HG03521 (cell line): ENCODE measurements around the gene SYCE3.
"Not testable (repeated sequence)": the region's sequence is repeated elsewhere in the genome, so short reads cannot be mapped to it uniquely, and the experiment has no call there.

Experiments
- ATAC-seq: cut with Tn5 transposase; IDR thresholded peaks from one replicate; pipeline ENCODE4 v1.9.1; 2021; ENCODE audit warnings: mild to moderate bottlenecking, moderate library complexity; ENCODE audit not compliant: unreplicated experiment

The SYCE3 gene

GRCh38 chr22:50522806-50523438 lies 39.8 kb downstream of the SYCE3 start:
- no peak for ATAC-seq

GRCh38 chr22:50522208-50522805 lies 40.4 kb downstream of the SYCE3 start:
- no peak for ATAC-seq

GRCh38 chr22:50521710-50522109 lies 41.0 kb downstream of the SYCE3 start:
- ATAC-seq = no peak

- ATAC-seq = no peak
Observed at GRCh38 chr22:50520826-50521453, 41.8 kb downstream of the SYCE3 start.

DNA sequence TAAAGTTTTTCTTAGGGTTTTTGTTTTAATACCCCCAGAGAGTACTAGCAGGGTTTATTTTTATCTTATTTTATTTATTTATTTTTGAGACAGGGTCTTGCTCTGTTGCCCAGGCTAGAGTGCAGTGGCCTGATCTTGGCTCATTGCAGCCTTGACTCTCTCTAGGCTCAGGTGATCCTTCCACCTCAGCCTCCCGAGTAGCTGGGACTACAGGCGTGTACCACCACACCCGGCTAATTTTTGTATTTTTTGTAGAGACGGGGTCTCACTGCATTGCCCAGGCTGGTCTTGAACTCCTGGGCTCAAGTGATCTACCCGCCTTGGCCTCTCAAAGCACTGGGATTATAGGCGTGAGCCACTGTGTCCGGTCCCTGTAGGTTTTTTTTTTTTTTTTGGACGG lies 42.5 kb downstream of the SYCE3 start:
- not testable (repeated sequence) for ATAC-seq

DNA sequence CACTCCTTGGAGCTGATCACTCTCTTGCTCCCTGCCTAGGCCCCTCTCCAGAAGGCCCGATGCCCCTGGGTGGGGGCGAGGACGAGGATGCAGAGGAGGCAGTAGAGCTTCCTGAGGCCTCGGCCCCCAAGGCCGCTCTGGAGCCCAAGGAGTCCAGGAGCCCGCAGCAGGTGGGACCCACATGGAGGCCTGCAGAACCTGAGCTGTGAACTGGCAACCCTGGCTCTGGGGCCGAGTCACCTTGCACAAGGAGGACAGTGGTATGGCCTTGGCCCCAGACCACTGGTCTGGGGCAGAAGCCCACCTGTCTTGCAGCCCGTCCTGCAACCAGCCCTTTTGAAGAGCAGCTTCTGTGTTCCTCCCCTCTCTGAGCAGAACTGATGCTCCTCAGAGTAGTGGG lies 43.6 kb downstream of the SYCE3 start:
- ATAC-seq = no peak

- no peak for ATAC-seq
Observed at GRCh38 chr22:50518606-50519005, 44.1 kb downstream of the SYCE3 start.

DNA sequence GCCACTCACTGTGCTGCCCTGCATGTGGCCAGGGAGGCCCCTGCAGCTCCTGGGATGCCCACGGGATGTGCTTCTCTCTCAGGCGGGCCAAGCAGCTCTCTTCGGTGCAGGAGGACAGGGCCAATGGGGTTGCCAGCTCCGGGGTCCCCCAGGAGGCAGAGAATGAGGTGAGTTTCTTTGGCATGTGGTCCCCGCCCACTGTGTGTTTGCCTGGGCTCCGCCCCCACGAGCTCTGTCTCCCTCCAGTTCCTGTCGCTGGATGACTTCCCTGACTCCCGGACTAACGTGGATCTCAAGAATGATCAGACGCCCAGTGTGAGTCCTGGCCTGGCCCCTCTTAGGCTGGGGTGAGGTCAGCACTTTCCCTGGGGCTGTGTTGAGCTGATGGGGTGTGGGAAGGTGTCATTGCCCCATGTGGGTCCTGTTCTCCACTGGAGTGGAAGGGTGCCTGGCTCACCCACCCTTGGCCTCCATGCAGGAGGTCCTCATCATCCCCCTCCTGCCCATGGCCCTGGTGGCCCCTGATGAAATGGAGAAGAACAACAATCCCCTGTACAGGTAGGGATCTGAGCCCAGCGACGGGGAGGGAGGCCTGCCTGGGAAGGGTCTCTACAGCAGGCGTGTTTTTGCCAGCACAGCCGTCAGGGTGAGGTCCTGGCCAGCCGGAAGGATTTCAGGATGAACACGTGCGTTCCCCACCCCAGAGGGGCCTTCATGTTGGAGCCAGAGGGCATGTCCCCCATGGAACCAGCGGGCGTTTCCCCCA lies 45.0 kb downstream of the SYCE3 start:
- ATAC-seq = no peak

- no peak for ATAC-seq
Observed at GRCh38 chr22:50516891-50517290, 45.8 kb downstream of the SYCE3 start.

DNA sequence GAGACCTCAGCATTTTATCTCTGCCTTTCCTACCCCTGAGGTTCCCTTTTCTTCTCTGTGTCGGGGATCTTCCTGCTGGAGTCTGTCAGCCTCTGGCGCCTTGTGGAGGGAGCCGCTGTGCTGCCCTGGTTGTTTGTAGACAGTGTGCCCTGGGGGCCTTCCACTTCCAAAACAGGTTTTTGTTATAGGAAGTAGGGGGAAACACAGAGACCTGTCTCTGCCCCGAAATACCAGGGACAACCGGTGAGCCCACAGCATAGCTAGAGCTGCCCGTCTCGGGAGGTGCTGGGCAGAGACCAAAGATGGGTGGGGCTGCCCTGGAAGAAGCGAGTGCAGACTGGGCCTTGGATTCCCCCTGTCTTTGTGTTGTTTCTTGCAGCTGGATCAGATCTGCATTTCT lies 46.7 kb downstream of the SYCE3 start:
- no peak for ATAC-seq

DNA sequence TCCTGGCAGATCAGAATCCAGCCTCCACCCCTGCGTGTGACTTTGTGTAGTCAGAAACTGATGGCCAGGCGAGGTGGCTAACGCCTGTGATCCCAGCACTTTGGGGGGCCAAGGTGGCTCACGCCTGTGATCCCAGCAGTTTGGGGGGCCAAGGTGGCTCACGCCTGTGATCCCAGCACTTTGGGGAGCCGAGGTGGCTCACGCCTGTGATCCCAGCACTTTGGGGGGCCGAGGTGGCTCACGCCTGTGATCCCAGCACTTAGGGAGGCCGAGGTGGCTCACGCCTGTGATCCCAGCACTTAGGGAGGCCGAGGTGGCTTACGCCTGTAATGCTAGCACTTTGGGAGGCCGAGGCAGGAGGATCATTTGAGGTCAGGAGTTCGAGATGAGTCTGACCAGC lies 49.5 kb downstream of the SYCE3 start:
- ATAC-seq = no peak

GRCh38 chr22:50508897-50509296 lies 53.8 kb downstream of the SYCE3 start:
- ATAC-seq = no peak

DNA sequence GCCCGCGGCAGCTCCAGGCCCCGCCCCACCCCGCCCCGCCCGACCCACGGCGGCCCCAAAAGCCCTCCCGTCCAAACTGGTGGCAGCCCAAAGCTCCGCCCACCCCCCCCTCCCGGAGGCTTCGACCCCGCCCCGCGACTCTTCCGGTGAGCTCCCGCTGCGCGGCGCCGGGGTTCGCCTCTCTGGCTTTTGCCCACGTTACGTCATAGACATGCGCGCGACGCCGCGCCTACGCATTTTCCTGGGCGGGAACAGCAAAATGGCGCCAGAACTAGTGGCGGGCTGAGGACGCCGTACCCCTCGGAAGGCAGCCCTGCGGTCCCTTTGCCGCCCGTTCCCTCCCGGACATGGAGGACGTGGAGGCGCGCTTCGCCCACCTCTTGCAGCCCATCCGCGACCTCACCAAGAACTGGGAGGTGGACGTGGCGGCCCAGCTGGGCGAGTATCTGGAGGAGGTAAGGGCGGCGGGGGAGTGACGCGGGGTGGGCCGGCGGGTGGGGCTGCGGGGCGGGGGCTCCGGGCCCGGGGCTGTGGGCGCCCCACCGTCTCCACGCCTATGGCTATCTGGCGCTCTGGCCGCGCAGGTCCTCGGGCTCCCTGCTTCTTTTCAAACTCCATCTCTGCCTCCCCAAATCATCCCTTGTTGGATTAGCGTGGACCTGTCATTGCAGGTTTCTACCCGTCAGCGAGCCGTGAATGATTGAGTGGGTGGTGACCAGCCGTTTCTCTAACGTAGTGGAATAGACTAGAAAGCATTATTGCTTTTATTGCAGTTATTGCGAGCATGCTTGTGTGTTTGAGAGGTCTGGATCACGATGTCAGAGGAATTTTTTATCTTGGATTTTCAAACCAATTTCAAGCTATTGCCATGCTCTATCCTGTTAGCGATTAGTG lies 54.5 kb downstream of the SYCE3 start, which contains the start of gene NCAPH2:
NCAPH2 (plus strand) TSS at position 234 of the 894 bp plus-strand sequence; CDS start at position 348, 114 bp downstream.
- ATAC-seq = peak; percentile 67

GRCh38 chr22:50507421-50507990 lies 55.2 kb downstream of the SYCE3 start, which contains the start of gene LMF2:
TSS of gene LMF2 (minus strand) at chr22:50507702. CDS start at chr22:50507675, 27 bp downstream.
- ATAC-seq = peak; percentile 57

- peak; percentile 3 for ATAC-seq
Observed at GRCh38 chr22:50506611-50507420, 55.9 kb downstream of the SYCE3 start.

- no peak for ATAC-seq
Observed at GRCh38 chr22:50505776-50506610, 56.7 kb downstream of the SYCE3 start.

DNA sequence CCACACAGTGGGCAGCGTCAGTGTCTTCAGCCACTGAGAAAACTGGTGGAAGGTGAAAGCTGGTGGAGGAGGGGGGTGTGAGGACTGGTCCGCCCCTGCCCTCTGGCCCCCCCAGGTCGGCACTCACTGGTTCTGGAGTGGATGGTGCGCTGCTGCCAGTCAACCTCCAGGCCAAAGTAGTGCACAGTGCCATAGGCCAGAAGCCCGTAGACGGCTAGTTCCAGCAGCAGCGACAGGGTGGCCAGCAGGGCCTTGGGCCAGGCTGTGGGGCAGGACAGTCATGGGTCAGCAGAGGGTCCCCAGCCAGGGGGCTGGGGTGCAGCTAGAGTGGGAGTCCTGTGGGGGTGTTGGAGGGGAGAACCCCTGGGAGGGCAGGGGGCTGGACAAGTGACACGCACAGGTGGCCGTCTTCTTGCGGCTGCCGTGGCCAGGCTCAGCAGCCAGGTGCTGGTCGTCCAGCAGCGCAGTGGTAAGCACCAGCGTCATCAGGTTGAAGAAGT lies 57.4 kb downstream of the SYCE3 start:
- no peak for ATAC-seq
